22Rv1 (cell line): ENCODE results near the gene SRP19.

Experiments
- CTCF ChIP-seq: fragments of 450-650 bp; IDR thresholded peaks from 2 replicates; pipeline ENCODE4 v1.5.1; 2017; ENCODE audit warnings: mild to moderate bottlenecking
- ZFX ChIP-seq: fragments of 450-650 bp; IDR thresholded peaks from 2 replicates; pipeline ENCODE4 v1.6.1; 2017; ENCODE audit warnings: antibody characterized with exemption, borderline replicate concordance

- TF ChIP-seq CTCF (no peak), ZFX (no peak)
These were observed 3.2 kb upstream of the SRP19 start for GRCh38 chr5:112857866-112858265.
